ENCODE measurements around the gene USP3. TPM values are rescaled to one million over a fixed set of nuclear protein-coding genes. Genes with fewer than 3 reads are reported as not detected.
A peak's percentile ranks its signal among the peaks of the same experiment; 100 is the strongest.

USP3 gene
- total and polyA plus RNA-seq, 2 donors (not counting 1 experiment from before 2014, with no cell fraction given), result 43.4 to 152 TPM

GRCh38 chr15:63517202-63517601, 12.8 kb downstream of the USP3 start:
- intact Hi-C loops (cut with micrococcal nuclease), result loop anchor here (2.0 kb wide), 1 partner anchor 14 kb away; no protein-coding TSS in a partner anchor
- no peak for TF ChIP-seq EZH2 (IDR thresholded peaks at IDR 0.05; ENCODE audit: borderline replicate concordance, insufficient read depth, low read depth, low read length, poor library complexity, severe bottlenecking)
- TF ChIP-seq, protein P1, sequence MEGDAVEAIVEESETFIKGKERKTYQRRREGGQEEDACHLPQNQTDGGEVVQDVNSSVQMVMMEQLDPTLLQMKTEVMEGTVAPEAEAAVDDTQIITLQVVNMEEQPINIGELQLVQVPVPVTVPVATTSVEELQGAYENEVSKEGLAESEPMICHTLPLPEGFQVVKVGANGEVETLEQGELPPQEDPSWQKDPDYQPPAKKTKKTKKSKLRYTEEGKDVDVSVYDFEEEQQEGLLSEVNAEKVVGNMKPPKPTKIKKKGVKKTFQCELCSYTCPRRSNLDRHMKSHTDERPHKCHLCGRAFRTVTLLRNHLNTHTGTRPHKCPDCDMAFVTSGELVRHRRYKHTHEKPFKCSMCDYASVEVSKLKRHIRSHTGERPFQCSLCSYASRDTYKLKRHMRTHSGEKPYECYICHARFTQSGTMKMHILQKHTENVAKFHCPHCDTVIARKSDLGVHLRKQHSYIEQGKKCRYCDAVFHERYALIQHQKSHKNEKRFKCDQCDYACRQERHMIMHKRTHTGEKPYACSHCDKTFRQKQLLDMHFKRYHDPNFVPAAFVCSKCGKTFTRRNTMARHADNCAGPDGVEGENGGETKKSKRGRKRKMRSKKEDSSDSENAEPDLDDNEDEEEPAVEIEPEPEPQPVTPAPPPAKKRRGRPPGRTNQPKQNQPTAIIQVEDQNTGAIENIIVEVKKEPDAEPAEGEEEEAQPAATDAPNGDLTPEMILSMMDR (IDR thresholded peaks at IDR 0.05), result no peak
- Histone ChIP-seq H3K9ac (ENCODE audit: low read length) (peak overlapping the region; percentile 34), H3K27me3 (replicated peaks in 1 of 4; ENCODE audit: control extremely low read depth in 1 of 4, control insufficient read depth in 3 of 4, insufficient read depth in 4 of 4, low read length in 3 of 4) (no peaks in the 10 kb centered on the region), H3K4me2 (replicated peaks; ENCODE audit: low read depth, low read length, poor library complexity, severe bottlenecking) (peak overlapping the region; percentile 66), H3K36me3 (replicated peaks in 1 of 2; ENCODE audit: control extremely low read depth in 1 of 2, control insufficient read depth in 1 of 2, extremely low read depth in 1 of 2, insufficient read depth in 2 of 2, low read length in 1 of 2) (peaks cover 0 to 4% of the 10 kb centered on the region in 2 experiments), H3K9me3 (ENCODE audit: control extremely low read depth in 1 of 3, control insufficient read depth in 2 of 3, insufficient read depth in 1 of 3, low read length in 2 of 3) (no peaks in the 10 kb centered on the region), H3K4me1 (ENCODE audit: control insufficient read depth in 2 of 2, insufficient read depth in 2 of 2, low read length in 2 of 2) (peaks cover 61 to 76% of the 10 kb centered on the region in 2 donors), H2AFZ (ENCODE audit: insufficient read depth, low read depth, low read length, poor library complexity, severe bottlenecking) (no peak overlapping the region), H3K79me2 (ENCODE audit: control insufficient read depth, insufficient read depth, low read length) (peaks cover 100% of the 10 kb centered on the region), H3K4me3 (ENCODE audit: control extremely low read depth in 1 of 5, extremely low read depth in 1 of 5, insufficient read depth in 1 of 5, low read depth in 2 of 5, low read length in 4 of 5) (peak overlapping the region; percentile 3 to 23 (median 11)), H4K20me1 (ENCODE audit: control insufficient read depth, insufficient read depth, low read length, poor library complexity, severe bottlenecking) (peaks cover 92% of the 10 kb centered on the region), H3K27ac (ENCODE audit: low read length in 2 of 2) (peak overlapping the region; percentile 38 to 80)
- peaks cover 78% of the 10 kb centered on the region for H3K4me1 Mint-ChIP-seq
- POLR2A ChIA-PET, result no interaction called here
- peak; percentile 56 for DNase-seq
- peak; percentile 66 for ATAC-seq (ENCODE audit: low read depth)
- H3K9me3 Mint-ChIP-seq (ENCODE audit: insufficient read depth), result no peaks in the 10 kb centered on the region
- peak overlapping the region; percentile 12 for H3K27ac Mint-ChIP-seq
- H3K27me3 Mint-ChIP-seq, result no peaks in the 10 kb centered on the region
- peak overlapping the region; percentile 52 for H3K4me3 Mint-ChIP-seq
- CTCF ChIA-PET, result interaction anchor here (1.0 to 4.0 kb wide), 6 partner anchors 12 to 51 kb away, joined by 3 to 15 read pairs (median 4); partner anchors contain the start of gene USP3

DNA sequence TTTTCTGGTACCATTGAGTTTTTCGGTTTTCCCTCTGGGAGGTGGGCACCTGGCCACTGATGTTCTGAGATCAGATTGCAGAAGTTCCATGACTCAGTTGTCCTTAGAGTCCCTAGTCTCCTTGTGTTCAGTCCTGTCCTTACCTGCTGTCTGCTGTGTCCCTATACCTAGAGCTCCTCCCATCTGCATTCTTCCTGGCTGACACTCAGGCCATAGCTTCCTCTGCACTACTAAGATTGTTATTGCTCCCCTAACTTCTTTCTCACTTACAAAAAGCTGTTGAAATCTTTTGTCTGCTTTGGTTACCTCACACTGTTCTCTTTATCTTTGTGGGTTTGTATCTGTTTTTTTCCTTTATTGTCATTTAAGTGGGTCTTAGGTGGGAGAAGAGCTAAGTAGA, 13.2 kb downstream of the USP3 start:
- Histone ChIP-seq H3K4me3 (ENCODE audit: control extremely low read depth in 1 of 5, extremely low read depth in 1 of 5, insufficient read depth in 1 of 5, low read depth in 2 of 5, low read length in 4 of 5) (peak overlapping the region; percentile 3 to 23 (median 11)), H3K36me3 (replicated peaks in 1 of 2; ENCODE audit: control extremely low read depth in 1 of 2, control insufficient read depth in 1 of 2, extremely low read depth in 1 of 2, insufficient read depth in 2 of 2, low read length in 1 of 2) (peaks cover 0 to 4% of the 10 kb centered on the region in 2 experiments), H4K20me1 (ENCODE audit: control insufficient read depth, insufficient read depth, low read length, poor library complexity, severe bottlenecking) (peaks cover 92% of the 10 kb centered on the region), H3K27ac (ENCODE audit: low read length in 2 of 2) (peak overlapping the region; percentile 38 to 80), H3K4me1 (ENCODE audit: control insufficient read depth in 2 of 2, insufficient read depth in 2 of 2, low read length in 2 of 2) (peaks cover 58 to 76% of the 10 kb centered on the region in 2 donors), H3K9ac (ENCODE audit: low read length) (peak overlapping the region; percentile 34), H3K9me3 (ENCODE audit: control extremely low read depth in 1 of 3, control insufficient read depth in 2 of 3, insufficient read depth in 1 of 3, low read length in 2 of 3) (no peaks in the 10 kb centered on the region), H2AFZ (ENCODE audit: insufficient read depth, low read depth, low read length, poor library complexity, severe bottlenecking) (no peak overlapping the region), H3K27me3 (replicated peaks in 1 of 4; ENCODE audit: control extremely low read depth in 1 of 4, control insufficient read depth in 3 of 4, insufficient read depth in 4 of 4, low read length in 3 of 4) (no peaks in the 10 kb centered on the region), H3K4me2 (replicated peaks; ENCODE audit: low read depth, low read length, poor library complexity, severe bottlenecking) (peak overlapping the region; percentile 66), H3K79me2 (ENCODE audit: control insufficient read depth, insufficient read depth, low read length) (peaks cover 100% of the 10 kb centered on the region)
- no peaks in the 10 kb centered on the region for H3K27me3 Mint-ChIP-seq
- H3K27ac Mint-ChIP-seq, result peak overlapping the region; percentile 12
- peak; percentile 55 for ATAC-seq (ENCODE audit: low read depth)
- no peak for DNase-seq
- CTCF ChIA-PET, result interaction anchor here (0.6 to 4.0 kb wide), 7 partner anchors 12 to 51 kb away, joined by 3 to 15 read pairs (median 3); partner anchors contain the start of gene USP3
- TF ChIP-seq, protein P1 (IDR thresholded peaks at IDR 0.05), result no peak
- no peak for TF ChIP-seq EZH2 (IDR thresholded peaks at IDR 0.05; ENCODE audit: borderline replicate concordance, insufficient read depth, low read depth, low read length, poor library complexity, severe bottlenecking)
- POLR2A ChIA-PET, result no interaction called here
- intact Hi-C loops (cut with micrococcal nuclease), result loop anchor here (2.0 kb wide), 1 partner anchor 13 kb away; no protein-coding TSS in a partner anchor
- 71% methylated on average over 1 of the region's 1 CpG for whole genome bisulfite sequencing (ENCODE audit: insufficient coverage)
- peaks cover 78% of the 10 kb centered on the region for H3K4me1 Mint-ChIP-seq
- H3K9me3 Mint-ChIP-seq (ENCODE audit: insufficient read depth), result no peaks in the 10 kb centered on the region
- peak overlapping the region; percentile 52 for H3K4me3 Mint-ChIP-seq

Data from B cell (primary cell).